ENCODE data around the gene NMNAT3.

NMNAT3 gene

DNA sequence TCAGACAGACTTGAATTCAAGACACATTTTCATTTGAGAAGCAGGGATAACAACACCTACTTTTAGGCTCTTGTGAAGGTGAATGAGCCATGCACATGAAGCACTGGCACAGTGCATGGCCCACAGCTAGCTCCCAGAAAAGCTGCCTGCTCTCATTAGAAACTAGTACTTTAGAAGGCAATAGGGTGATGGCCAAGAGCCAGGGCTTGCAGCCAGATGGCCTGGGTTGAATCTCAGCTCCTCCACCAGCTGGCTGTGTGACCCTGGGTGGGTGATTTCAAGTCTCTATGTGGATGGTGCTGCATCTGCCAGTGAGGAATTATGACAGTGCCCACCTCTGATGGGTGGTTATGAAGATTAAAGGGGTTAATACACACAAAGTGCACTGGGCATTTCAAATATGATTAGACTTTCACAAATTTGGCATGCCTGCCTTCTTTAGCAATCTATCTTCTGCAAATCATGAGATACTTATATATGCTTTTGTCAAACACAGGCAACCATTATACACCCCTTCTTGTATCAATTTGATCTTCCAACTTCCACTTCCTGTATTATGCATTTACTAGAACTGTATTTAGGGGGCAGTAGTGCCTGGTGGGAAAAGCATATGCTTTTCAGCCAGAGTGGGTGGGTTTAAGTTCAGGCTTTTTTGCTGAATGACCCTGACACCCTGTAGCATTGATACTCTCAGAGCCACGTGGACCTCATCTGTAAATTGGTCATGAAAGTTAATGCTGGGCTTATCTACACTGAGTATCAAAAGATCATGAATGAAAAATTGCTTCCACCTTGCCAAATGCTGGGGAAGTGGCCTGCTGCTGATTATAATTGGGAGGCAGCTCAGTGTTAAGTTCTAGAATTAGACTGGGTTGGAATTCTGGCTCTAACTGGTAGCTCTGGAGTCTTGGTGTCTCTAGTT, 103.5 kb downstream of the NMNAT3 start:
- DNase-seq = no peak

DNA sequence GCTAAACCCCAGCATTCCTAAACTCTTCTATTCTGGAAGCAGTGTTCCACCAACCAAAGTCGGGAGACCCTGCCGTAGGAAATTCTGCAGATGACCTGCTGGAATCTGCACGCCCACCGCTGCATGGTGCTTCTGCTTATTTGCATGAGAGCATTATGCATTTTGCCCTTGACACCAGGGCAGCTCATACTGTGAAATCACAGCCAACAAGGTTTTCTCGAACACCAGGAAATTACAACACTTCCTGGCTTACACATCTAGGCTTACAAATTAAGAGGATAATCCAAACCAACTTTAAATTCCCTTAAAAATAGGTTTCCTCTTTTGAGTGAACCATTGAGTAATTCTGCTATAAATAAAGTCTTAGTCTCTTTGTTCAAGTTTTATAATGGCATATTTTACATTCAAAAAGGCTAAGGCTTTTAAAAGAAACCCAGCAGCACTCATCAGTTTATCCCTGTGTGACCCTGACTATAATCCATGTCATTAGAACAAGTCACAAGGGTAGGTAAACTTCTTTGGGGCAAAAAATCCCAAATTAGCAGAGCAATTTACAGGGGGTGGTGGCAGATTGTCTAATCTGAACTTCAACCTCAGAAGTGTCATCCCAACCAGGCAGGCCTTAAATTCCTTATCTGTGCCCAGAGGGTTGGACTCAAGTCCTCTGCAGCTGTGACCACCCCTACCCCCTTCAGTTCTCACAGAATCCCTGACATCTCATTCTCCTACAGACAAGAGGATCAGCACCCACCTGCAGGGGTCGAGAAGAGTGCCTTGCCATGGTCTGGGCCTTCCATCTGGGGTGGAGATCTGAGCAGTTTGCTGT, 104.7 kb downstream of the NMNAT3 start:
- DNase-seq = no peak

DNA sequence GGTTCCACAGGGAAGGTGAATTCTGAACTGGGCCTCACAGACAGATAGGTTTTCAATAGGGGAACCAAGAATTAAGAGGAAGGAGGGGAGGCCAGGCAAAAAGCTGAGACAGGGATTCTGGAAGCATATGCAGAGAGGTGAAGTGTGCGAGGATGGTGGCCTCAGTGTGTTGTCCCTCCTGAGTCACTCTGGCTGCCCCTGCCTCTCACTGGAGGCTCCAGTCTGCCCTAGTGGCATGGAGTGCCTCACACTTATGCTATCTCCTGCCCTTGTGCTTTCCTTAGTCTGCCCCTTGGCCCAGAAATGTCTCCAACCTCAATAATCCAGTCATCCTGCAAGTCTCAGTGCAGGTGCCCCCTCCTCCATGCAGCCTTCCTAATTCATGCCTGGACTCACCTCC, 106.1 kb downstream of the NMNAT3 start:
- no peak for DNase-seq

DNA sequence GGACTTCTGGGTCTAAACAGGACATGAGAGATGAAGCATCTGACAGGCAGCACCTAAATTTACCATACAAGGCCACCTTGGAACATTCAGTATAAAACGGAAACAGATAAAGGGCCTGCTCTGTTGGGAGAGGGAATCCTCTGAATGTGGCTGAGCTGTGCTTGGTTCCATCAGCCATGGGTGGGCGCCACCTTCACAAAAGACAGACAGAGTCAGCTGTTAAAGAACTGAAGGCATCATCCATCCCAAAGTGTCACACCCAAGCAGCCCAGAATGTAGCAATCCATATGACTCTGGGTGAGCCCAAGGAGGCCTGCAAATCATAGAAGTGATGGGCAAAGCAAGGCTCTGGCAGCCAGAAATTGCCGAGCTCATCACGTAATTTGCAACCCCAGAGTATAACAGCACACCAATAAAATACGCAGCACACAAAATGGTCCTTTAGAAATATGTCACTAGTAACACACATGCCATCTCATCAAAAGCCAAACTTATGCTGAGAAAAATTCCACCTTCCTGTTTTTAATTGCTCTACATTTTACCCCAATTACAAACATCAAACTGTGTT, 113.4 kb downstream of the NMNAT3 start:
- no peak for DNase-seq

DNA sequence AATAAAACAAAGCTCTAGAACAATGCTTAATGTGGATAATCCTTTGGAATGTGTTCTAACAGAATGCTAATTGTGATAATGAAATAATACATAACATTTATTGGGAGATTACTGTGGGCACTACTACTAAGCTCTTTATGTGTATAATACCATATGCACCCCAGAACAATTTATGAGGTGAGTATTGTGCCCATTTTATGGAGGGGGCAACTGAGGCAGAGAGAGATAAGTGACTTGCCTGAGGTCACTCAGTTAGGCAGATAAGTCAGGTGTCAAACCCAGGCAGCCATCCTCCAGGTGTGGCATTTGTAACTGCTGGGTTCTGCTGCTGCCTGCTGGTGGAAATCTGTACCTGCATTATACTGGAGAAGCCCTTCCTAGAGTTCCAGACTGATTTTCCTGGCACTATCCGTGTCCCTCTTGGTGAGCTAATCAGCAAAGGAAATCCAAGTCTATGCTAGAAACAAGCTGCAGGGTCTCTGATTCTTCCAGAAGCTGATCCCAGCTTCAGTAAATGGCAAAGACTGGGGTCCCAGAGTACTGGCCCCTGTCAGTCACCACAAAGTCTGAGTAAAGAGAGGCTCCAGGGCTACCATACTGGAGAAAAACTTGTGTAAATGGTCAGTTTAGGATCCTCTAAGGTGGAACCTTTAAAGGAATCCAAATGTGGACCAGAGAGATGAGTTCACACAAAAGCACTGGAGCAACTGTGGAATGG, 115.7 kb downstream of the NMNAT3 start:
- DNase-seq = no peak

DNA sequence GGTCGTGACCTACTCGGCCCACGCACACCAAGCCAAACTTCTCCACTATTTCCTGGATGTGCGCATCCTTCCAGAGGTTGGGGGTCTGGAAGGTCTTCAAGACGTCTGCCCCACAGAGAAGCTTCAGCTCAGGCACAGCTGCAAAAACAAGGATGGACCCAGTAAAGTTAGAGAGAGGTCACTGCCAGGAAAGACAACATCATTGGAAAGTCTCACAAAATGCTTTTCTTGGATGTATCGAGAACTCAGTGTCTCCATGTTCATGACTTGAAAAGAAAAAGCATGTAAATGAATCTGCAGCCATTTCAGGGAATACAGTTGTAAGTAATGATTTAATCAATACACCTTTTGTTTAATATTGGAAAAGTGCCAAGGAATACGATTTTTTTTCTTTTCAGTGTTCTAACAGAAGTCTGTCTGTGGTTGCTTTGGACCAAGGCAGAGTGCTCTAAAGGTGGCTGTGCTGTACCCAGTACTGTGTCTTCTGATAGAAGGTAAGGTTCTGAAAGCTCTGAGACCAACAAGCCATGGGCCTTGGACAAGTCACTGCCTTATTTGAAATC, 116.4 kb downstream of the NMNAT3 start:
- no peak for DNase-seq

DNA sequence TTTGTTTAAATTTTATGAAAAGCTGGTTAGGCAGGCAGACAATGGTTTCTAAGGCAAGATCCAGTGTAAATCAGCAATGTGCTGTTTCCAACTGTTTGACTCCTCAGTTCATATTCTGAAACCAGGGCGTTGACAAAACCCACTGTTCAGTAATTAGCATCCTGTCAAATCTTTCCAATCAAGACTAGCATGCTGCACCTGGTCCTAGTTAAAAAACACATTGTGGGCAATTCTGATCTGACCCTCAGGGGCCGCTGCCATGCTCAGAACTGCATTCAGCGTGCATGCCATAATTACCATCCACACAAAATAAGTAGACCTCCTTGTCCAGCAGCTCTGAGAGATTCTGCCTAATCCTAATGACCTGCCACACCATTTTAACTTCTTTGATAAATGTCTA, 117.4 kb downstream of the NMNAT3 start:
- DNase-seq = no peak

DNA sequence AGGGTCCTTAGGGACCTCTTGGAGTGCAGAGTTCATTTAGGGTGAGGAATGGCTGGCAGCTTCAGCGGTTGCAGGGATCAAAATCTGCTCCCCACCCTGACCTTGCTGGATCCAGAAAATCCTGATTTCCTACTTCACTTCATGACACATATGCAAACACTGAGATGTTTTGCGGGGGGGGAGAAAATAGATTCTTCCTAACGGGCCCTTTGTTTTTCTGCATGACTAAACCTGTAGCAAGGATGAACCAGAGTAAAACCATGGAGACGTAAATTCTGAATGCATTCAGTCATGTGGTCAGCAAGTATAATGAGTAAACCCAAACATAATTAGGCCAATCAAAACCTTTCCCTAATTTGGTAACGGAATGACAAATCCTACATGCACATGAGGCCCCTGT, 118.2 kb downstream of the NMNAT3 start:
- DNase-seq = no peak

DNA sequence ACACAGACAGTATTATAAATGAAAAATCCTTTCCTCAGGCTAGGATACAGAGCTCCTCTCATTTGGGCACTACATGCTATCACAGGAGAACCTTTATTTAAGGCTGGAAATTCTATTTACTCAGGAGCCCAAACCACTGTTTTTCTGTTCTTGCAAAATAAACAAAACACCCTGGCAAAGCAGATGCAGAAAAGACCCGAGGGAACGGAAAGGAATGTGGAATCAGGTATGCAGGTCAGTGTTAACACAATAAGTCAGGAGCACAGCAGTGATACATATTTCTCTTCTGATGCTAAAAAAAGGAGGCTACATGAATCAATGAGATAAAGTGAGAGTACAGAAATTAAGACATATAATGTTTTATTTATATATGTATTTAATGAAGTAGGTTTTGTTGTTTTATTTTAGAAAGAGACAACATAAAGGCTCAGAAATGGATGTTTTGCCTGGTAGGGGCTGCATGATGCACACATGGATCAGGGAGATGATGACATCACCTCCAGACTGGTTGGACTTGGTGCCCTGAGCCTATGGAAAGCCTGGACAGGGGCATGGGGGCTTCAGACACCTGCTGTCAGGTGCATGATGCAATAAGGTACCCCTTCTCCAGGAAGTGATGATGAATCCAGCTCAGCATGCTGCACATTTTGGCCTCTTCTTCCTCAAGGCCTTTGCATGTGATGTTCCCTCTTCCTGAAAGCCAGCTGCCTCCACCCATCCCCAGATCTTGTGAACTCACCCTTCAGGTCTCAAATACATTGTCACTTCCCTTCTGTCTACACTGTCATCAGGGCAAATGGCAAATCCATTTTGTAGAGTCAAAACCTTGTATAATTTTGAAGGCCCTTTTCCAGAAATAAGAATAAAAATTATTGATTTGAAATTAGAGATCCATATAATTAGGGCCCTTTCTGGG, 119.2 kb downstream of the NMNAT3 start:
- no peak for DNase-seq

DNA sequence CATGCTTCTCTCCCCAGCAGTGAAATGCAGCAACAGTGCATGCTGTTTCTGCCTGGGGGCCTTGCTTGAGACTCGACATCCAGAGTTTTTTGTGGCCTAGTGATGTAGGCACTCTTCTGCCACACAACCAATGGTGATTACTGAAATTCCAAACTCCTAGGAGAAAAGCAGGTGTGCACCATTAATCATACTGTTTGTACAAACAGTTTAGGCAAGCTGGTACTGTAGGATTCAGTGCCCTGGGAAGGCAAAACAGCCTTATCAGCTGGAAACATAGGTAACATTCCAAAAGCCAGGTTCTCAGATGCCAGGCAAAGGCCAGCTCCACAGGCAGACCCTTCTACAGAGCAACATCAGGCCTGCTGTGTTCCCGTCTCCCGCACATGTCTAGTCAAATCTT, 120.7 kb downstream of the NMNAT3 start:
- DNase-seq = no peak

DNA sequence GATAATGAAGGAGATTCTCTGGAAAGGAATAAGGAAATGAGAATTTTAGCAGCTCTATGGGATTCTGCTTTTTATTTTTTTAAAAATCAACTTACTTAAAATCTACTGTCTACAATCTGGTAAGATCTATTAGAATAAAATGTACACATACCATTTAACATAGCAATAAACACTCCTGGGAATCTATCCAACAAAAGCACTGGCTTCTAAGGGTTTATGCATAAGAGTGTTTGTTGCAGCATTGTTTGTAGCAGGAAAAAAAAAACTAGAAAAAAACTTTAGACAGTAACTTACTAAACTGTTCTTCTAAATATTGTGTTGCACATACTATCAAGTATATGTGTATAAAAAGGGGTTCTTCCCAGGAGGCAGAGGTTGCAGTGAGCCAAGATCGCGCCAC, 122.5 kb downstream of the NMNAT3 start:
- no peak for DNase-seq

DNA sequence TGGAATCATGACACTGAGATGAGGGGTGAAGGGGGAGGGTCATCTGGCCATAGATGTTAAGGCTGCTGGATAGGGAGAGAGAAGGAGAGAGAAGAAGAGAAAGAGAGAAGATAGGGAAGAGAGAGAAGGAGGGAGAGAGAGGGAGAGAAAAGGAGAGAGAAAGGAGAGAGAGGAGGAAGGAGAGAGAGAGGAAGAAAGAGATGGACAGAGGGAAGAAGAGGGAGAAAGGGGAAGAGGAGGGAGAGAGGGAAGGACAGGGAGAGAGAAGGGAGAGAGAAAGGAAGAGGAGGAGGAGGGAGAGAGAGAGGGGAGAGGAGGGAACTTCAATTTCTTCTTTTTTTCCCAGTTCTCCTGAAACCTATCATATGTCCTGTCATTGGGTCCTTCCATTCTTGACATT, 123.1 kb downstream of the NMNAT3 start:
- no peak for DNase-seq

DNA sequence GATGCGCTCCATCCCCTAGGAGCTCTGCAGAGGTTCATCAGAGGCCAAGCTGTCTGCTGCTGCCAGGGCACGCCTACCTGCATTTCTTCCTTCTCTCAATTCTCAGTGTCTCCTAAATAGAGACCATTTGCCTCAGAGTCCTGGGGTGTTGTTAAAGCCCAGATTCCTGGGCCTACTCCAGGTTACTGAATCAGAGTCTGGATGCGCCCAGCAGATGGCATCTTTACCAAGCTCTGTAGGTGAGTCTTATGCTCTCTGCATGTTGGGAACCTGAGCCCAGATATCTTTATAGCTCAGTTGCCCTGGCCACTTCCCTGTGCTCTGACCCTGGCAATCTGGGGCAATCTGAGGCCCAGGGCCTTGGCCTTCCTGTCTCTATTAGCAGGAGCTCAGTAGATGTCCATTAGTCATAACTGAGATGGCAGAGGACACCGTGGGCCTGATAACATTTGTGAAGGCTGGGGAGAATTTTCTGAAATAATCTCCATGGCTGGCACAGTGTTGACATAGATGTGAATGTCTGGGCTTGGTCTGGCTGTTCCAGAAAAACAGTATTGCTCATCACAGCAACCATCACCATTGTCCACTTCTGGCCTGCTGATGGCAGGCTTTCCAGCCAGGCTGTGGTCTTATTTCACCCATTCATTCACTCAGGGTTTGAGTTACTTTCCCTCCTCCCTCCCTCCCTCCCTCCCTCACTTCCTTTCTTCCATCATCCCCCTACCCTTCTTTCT, 125.0 kb downstream of the NMNAT3 start:
- DNase-seq = no peak

DNA sequence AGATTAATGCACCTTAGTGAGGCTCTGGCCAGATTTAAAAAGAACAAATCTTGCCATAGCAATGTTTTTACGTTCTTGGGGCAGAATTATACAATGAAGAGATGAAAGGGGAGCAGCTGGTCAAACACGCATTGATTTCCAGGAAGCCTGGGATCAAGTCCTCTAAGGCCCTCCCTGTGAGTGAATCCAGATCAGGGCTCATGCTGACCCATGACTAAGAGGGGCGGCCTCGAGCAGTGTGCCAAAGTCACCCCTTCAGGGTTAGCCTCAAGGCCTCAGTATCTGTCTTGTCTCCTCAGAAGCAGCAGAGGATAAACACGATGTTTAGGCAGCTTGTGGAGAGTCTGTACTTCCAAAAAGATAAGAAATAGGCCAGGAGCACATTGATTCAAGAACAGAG, 129.0 kb downstream of the NMNAT3 start:
- no peak for DNase-seq

DNA sequence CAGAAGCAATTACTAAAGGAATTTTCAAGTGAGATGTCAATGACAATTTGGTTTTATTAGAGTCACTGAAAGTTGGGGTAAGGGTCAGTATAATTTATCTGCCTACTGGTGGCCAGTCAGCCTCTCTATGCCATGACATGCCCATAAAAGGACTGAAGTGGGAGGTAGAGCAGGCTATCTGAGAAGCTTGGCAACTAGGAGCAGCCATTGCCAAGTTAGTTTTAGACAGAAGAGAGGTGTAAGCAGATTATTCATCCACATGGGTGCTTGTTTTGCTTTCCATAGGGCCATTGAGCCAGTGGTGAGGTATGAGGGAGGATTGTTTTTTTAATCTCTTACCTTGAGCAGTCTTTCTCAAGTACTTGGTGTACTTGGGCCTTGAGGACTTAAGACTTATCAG, 130.1 kb downstream of the NMNAT3 start:
- DNase-seq = no peak

DNA sequence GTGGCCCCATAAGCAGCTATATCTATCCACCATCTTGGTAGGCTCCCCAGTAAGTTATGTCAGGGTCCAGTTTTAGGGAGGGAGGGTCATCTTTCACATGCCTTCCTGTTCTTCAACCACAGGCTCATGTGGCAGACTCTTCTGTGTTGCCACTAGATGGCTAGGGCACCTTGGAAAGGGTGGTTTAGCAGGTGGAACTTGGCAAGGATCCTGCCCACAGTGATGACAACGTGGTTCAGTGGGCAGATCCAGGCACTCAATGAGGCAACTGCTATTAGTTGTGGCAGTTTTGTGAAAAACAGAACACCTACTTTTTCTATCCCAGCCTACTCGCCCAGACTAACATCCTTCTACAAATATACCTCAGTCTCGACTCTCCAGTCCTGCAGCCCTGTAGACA, 131.0 kb downstream of the NMNAT3 start:
- DNase-seq = no peak

DNA sequence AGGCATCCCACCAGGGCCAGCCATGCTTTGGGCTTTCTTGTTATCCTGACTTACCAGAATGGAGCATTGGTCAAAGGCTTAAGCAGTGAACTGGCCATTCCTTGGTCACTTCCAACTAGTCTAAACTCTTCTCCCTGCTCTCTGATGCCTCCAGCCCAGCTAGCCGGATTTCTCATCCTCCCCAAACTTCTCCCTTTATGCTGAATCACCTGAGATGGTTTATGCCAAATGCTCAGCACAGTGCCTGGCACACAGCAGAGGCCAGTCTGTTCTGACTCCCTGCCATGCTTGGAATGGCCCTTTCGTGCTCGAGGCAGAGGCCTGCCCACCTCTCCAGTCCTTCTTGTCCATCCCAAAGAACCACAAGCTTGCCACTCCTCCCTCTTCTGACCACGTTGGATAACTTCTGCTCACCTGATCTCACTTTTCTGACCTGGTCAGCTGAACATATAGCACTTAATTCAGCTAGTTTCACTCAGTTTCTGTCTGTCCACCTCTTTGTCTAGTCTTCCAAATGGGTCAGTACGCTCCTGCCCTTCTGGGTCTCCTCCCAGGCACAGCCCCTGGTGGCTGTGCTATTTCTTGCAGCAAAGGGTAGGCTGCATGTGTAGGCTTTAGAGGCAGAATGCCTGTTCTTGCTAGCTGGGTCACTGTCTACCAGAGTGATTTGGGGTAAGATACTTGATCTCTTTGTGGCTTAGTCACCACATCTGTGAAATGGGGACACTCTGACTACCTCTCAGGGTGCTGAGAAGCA, 136.1 kb downstream of the NMNAT3 start:
- DNase-seq = no peak

DNA sequence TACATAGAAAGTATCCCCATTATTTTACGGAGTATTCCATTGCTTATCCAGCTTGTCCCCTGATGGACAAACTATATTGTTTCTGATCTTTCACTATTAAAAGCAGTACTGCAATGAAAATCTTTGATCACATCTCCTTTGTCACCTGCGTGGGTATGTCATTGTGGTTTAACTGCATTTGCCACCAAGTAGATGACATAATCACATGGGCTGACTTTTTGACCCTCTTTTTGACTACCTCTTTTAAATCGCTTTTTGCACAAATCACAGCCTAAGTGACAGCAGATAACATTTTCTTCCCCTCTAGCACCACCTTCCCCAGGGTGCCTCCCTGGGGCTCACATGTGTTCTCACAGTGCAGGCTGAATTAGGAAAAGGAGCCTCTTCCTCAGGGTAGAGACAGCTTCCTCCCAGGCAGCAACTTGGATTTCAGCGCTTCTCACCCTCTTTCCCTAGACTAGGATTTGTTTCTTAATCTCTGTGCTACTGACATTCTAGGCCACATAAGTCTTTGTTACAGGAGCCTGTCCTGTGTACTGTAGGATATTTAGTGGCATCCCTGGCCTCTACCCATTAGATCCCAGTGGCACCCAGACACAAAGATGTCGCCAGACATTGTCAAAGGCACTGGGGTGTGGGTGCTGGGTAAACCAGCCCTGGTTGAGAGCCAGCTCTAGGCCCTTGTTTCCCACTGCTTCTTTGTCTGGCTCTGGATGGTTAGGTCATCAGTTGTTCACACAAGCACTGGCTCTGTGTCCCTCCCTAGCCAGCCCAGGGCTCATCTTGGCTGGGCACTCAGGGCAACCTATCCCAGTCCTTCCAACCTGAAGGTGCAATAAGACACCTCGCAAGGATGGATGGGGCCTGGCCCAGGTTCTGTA, 136.9 kb downstream of the NMNAT3 start:
- DNase-seq = no peak

DNA sequence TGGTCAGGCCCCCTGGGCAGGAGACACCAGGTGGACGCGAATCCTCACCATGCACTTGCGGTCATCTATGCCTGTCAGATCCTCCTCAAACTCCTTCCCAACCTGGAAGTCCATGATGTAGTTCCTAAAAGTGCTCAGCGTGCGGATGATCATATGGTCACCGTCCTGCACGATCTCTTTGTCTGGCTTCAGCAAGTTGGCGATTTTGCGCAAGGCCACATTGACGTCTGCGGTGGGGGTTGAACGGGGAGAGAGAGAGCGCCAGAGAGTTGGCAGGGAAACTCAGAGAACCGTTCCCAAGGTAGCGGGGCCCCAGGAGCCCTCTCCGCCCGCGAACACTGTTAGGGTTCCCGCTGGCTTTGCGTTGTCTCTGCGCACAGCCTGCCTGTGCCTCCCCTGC, 139.0 kb downstream of the NMNAT3 start:
- DNase-seq = no peak
